Stimulated activated CD8-positive, alpha-beta memory T cell treated with anti-CD3 and anti-CD28 coated beads, Interleukin-2, amount 100 ng/mL, for 48 hours (primary cell): ENCODE measurements around the gene GJB1.
"Not testable (repeated sequence)": the region's sequence is repeated elsewhere in the genome, so short reads cannot be mapped to it uniquely, and the experiment has no call there.

ENCODE experiments used
- DNase-seq, 2 donors: peaks; one replicate each; pipeline ENCODE4 v3.0.0-alpha.2; 2020; ENCODE audit warnings: low read depth in 2 of 2

The GJB1 gene

DNA sequence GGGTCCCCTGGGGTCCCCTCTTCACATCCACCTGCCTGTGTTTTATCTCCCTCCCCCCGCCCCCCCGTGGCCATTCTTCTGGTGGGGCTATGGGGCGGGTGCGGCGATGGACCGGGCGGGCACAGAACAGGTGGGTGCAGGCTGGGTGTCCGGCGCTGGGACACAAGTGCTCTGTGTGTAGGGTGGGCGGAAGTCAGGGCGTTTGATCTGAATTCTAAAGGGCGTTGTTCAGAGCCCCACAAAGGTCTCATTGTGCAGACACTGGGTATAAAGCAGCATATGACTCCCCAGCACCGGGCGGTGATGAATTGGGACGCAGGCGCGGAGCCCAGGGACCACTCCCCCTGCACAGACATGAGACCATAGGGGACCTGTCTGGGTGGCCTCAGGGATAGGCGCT is at the start of gene GJB1:
Gene GJB1, plus strand, starts transcription at position 296 of the 400 bp plus-strand sequence. CDS start 484 bp downstream, outside the sequence.
- DNase-seq = no peak

DNA sequence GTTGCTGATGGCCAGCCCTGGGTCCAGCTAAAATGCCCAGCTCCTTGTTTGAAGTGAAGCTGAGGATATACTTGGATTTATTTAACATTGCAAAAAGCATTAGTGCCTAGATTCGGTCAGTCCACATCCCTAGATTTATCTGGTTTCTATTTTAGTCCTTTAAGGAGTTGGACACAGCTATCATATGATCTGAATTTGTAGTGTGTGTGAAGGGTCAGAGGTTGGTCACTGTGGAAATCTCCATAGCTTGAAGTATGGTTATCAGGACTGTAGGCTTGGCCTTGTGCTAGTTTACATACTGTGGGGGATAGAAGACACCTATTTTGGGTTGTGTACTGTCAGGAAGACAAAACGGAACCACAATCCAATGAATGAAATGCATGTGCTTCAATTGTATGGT is 49.6 kb upstream of the GJB1 start:
- no peak for DNase-seq

GRCh38 chrX:71174795-71175194 is 48.2 kb upstream of the GJB1 start:
- DNase-seq = no peak

GRCh38 chrX:71175531-71175930 is 47.5 kb upstream of the GJB1 start:
- no peak for DNase-seq

DNA sequence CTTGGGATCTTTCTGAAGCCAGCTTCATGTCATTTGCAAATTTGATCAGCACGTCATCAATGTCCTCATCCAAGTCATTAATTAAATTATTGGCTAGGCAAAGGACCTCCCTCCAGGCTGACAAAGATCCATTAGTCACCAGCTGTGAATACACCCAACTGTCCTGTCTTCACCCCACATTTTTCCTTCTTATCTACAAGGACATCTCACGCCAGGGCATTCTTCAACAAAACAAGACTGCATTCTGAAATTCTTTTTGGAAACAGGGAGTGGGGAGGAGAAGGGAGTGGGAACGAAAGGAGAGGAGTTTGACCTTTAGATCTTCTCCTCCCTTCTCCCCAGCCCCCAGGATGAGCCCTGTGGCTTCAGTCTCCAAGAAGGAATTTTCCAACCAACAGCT is 45.7 kb upstream of the GJB1 start:
- DNase-seq = no peak

GRCh38 chrX:71178908-71179307 is 44.1 kb upstream of the GJB1 start:
- peak in 1 of 2 donors; percentile 10 for DNase-seq

DNA sequence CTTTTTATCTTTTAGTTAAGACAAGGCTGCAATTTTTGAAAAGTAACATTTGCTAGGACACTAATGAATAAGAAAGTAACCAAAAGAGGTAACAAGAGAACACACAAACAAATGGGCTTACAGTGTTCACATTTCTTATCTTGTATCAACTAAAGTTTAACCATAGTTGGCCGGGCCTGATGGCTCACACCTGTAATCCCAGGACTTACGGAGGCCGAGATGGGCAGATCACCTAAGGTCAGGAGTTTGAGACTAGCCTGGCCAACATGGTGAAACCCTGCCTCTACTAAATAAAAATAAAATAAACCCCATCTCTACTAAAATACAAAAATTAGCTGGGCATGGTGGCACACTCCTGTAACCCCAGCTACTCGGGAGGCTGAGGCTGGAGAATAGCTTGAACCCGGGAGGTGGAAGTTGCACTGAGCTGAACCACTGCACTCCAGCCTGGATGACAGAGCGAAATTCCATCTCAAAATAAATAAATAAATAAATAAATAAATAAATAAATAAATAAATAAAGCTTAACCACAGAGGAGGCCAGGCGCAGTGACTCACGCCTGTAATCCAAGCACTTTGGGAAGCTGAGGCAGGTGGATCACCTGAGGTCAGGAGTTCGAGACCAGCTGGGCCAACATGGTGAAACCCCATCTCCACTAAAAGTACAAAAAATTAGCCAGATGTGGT is 42.3 kb upstream of the GJB1 start:
- DNase-seq = not testable (repeated sequence)

DNA sequence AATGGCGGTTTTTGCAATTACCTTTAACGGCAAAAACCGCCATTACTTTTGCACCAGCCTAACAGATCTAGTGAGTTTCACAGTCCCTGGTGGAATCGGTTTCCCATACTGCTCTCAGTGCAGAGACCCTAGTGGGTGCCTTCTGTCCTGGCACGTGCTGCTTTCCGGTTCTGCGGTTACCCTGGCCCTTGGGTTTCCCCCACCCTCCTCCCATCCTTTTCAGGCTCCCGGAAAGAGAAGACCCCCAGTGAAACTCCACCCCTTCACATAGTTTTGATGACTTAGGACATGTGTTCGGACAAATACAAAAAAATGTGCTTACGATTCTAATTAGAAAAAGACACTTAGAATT is 41.5 kb upstream of the GJB1 start:
- DNase-seq = peak; percentile 17 to 29

- peak; percentile 51 to 67 for DNase-seq
Observed at GRCh38 chrX:71181910-71182799, 40.9 kb upstream of the GJB1 start.

DNA sequence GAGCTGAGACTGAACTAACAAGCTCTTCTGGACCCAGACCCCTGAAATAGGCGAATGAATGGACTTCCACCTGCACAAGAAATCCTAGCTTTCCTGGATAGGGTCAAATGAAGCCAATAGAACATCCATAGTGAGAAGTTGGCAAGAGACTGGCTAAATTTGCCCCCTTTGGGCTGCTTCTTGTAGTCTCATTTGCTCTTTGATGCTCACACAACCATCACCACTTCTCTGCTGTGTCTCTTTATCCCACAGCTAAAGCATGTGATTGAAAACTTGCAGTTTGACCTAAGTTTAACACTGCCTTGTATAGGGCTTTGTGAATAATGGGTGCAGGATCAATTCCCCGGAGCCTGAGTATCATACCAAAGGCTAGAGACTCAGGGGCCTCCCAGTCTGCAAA is 40.2 kb upstream of the GJB1 start:
- DNase-seq = no peak

DNA sequence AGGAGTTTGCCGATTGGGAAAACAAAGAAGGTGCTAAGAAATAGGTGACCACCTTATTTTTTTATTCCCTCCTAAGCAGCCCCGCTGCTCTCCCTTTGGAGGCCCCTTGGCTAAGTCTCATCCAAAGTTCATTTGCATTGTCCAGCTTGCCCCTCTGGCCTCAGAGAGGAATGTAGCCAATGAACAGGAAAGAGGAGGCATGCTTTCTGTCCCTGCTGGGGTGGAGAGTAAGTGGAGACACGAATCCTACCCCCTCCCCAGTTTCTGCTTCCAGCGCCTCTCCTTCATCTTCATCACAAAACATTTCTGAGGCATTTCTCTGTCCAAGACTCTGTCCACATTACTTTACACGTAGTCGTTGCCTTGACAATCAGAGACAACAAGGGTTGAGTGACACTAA is 39.7 kb upstream of the GJB1 start:
- DNase-seq = no peak

DNA sequence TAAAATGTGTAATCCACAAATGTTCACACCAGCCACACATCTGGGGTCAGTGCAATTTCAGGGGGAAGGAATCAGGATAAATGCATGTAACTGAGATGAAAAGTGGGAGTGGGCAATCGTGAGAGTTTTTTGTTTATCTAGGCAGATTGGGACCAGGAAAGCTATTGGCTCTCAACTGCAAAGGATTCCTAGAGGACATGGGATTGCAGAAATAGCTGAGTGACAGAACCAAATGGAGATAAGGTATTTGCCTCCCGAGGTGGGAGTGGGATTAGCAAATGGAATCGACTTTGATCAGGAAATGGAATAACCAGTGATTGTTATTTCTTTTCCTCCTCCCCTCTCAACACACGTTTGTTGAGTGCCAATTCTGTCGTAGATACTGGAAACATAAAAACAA is 38.9 kb upstream of the GJB1 start:
- DNase-seq = no peak

- no peak for DNase-seq
Observed at GRCh38 chrX:71184803-71185495, 38.1 kb upstream of the GJB1 start.

- DNase-seq = no peak
Observed at GRCh38 chrX:71191248-71191647, 31.8 kb upstream of the GJB1 start.

- no peak for DNase-seq
Observed at GRCh38 chrX:71195964-71196649, 26.9 kb upstream of the GJB1 start.

DNA sequence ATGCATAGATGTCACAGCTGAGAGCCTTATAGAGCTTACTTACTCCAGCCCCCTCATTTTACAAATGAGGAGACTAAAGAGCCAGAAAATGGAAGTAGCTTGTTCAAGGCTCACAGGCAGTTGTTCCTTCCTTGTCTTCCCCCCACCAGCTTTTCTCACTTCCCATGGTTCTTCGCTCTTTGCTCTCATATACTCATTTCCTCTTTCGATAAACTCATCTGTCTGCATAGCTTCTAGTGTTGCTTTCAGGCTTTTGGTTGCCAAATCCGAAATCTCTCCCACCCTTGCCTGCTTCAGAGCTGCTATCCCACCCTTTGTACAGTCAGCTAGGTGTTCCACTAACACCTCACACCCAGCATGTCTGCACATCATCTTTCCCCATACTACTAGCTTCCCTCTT is 25.0 kb upstream of the GJB1 start:
- DNase-seq = no peak

- DNase-seq = no peak
Observed at GRCh38 chrX:71199252-71200008, 23.6 kb upstream of the GJB1 start.

- DNase-seq = no peak
Observed at GRCh38 chrX:71210816-71211215, 12.2 kb upstream of the GJB1 start.

DNA sequence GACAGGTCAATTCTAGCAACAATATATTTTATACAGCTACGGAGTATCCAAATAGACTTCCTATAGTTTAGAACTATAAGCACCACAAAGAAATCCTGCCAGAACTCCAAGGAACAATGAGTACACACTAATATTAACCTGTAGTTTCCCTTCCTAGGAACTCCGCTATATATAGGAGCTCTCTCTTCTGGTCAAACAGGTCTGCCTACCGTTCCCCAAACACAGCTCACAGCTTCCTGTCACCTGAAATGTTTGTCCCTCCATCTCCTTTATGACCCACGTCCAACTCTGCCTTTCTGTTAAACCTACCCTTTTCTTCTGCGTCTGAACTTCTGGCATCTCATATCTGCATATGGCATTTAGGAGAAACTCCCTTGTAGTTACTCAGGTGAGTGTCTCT is 10.5 kb upstream of the GJB1 start:
- DNase-seq = no peak

GRCh38 chrX:71214152-71214551 is 8.9 kb upstream of the GJB1 start:
- no peak for DNase-seq

- DNase-seq = no peak
Observed at GRCh38 chrX:71214604-71215337, 8.3 kb upstream of the GJB1 start.
